BLaER1 (cell line): Measurements from ENCODE around the gene TMEM151A.
A peak's percentile ranks its signal among the peaks of the same experiment; 100 is the strongest.

Experiments
- H3K27ac ChIP-seq: shearing (Covaris generic); formaldehyde crosslinking; 2 replicates; pipeline ENCODE4 v1.8.1; 2022
- H3K27me3 ChIP-seq: shearing (Covaris generic); formaldehyde crosslinking; 2 replicates; pipeline ENCODE4 v1.8.1; 2022
- H3K36me3 ChIP-seq: shearing (Covaris generic); formaldehyde crosslinking; 2 replicates; pipeline ENCODE4 v1.8.1; 2022
- H3K4me1 ChIP-seq: shearing (Covaris generic); formaldehyde crosslinking; 2 replicates; pipeline ENCODE4 v1.8.1; 2022
- H3K4me2 ChIP-seq: shearing (Covaris generic); formaldehyde crosslinking; 2 replicates; pipeline ENCODE4 v1.8.1; 2022
- H3K4me3 ChIP-seq: shearing (Covaris generic); formaldehyde crosslinking; 2 replicates; pipeline ENCODE4 v1.8.1; 2022
- H3K9ac ChIP-seq: shearing (Covaris generic); formaldehyde crosslinking; 2 replicates; pipeline ENCODE4 v1.8.1; 2022
- H3K9me3 ChIP-seq: shearing (Covaris generic); formaldehyde crosslinking; 2 replicates; pipeline ENCODE4 v1.8.1; 2022
- H4K20me1 ChIP-seq: shearing (Covaris generic); formaldehyde crosslinking; 2 replicates; pipeline ENCODE4 v1.8.1; 2022
- Cebpa-rat ChIP-seq: shearing (Covaris generic); IDR thresholded peaks from 2 replicates; pipeline ENCODE4 v1.8.1; 2022

The TMEM151A gene

DNA sequence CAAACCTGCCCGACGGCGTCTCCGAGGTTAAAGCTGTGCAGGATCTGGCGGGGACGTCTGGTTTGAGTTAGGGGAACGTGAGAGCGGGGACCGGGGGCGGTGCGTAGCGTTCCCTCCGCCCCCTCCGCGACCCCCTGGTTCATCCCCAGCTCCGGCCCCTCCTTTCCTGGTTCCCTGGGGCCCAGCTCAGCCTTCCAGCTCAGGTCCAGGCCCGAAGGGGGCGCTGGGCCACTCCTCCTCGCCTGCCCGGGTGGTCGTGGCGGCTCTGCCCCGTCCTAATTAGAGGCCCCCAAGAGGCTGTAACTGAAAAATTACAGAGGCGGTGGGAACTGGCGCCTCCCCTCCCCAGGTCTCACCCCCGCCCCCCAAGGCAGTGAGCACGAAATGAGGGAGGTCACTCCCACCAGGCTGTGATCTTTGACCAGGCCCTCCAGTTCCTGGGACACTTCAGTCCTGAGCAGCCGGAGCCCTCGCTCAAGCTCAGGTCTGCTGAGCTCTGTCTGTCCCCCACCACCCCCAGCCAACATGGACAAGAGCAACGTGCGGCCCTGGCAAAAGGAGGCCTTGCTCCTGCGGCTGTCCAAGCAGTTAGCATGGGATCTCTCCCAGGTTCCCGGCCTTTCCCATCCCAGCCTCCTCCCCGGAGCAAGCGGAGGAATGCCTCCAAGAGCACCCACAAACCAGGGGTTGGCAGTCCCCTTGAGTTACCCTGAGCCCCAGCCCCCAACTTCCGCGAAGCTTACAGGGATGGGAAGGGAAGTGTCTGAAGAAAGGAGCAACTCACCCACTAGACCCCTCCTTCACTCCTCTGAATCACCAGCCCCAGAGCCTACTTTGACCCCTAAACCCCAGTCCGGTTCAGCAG, 21.9 kb downstream of the TMEM151A start:
- Histone ChIP-seq H3K9me3 (no peaks in the 10 kb centered on the region), H4K20me1 (peaks cover 24% of the 10 kb centered on the region), H3K9ac (peak overlapping the region; percentile 84), H3K4me3 (peak overlapping the region; percentile 73), H3K4me1 (peaks cover 62% of the 10 kb centered on the region), H3K27me3 (no peaks in the 10 kb centered on the region), H3K36me3 (no peaks in the 10 kb centered on the region), H3K4me2 (peak overlapping the region; percentile 98), H3K27ac (peak overlapping the region; percentile 91)
- TF ChIP-seq Cebpa-rat, result no peak

DNA sequence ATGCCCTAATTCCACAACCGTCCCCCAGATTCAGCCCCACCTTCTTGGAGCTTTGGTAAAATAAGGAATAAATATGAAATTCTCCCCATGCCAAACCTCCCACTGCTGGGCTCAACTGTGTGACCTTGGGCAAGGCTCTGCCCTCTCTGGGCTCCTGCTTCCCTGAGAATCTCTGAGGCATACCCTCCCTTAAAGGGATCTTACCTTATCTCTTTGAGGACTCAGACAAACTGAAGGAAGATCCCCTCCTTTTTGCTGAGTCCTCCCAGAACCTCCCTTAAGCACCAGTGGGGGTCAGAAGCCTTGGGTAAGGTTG, 22.4 kb downstream of the TMEM151A start:
- Histone ChIP-seq H3K36me3 (no peaks in the 10 kb centered on the region), H3K27ac (peak overlapping the region; percentile 91), H3K9me3 (no peaks in the 10 kb centered on the region), H3K4me3 (peak overlapping the region; percentile 73), H3K27me3 (no peaks in the 10 kb centered on the region), H3K9ac (peak overlapping the region; percentile 84), H4K20me1 (peaks cover 24% of the 10 kb centered on the region), H3K4me1 (peaks cover 68% of the 10 kb centered on the region), H3K4me2 (peak overlapping the region; percentile 98)
- no peak for TF ChIP-seq Cebpa-rat

DNA sequence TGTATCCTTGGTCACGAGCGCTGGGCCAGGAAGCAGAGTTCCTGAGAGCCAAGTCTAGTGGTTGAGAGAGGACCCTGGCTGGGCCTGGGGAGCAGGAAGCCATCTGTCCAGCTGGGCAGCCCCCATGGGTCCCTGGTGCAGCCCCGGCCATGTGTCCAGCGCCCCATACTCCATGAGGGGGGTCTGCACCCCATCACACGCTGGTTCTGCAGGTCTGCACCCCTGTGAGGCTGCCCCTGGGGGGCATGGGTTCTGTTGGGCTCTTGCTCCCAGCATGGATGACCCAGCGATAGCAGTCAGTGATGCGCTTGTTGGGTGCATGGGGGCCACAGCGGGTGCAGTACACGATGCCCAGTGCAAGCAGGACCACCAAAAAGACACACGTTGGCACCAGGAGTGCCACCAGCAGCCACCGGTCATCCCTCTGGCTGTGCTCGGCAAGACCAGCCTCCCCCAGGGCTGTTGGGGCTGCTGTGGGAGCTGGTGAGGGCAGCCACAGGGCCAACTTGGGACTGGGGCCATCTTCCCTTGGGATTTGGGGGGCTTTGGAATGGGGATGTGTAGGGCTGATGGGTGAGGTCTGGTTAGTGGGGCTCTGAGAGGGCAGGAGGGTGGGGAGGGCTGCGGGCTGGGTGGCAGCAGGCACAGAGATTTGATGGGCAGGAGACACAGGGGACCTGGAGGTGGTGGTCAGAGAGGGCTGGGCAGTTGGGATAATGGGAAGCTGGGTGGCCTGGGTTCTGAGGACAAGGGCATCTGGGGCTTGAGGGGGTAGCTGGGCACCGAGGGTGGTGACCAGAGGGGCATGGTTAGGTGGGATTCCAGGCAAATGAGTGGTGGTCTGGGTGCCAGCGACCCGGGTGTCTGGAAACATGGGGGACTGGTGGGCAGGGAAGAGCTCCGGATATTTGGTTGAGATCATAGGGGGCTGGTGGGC, 23.1 kb downstream of the TMEM151A start:
- no peak for TF ChIP-seq Cebpa-rat
- peaks cover 24% of the 10 kb centered on the region for H4K20me1 ChIP-seq
- peaks cover 67% of the 10 kb centered on the region for H3K4me1 ChIP-seq
- H3K27me3 ChIP-seq, result no peaks in the 10 kb centered on the region
- H3K9me3 ChIP-seq, result peaks cover 4% of the 10 kb centered on the region; the same call in 1 of the 2 replicates
- peak overlapping the region; percentile 84 for H3K9ac ChIP-seq
- H3K36me3 ChIP-seq, result no peaks in the 10 kb centered on the region
- H3K27ac ChIP-seq, result peak overlapping the region; percentile 91
- peak overlapping the region; percentile 98 for H3K4me2 ChIP-seq
- peak overlapping the region; percentile 73 for H3K4me3 ChIP-seq

DNA sequence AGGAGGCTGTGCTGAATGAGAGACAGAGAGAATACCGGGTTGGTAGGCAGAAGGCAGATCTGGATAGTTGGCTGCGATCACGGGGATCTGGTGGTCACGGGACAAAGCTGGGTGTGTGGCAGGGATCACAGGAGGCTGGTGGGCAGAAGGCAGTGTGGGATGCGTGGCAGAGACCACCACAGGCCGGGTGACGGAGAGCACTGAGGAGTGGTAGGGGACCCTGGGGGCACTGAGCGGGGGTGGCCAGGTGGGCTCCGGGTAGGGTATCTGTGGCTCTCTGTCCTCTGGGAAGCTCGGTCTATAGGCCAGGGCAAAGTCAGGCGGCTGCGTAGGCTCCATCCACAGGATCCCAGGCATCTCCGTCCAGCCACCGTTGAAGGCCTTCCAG, 23.8 kb downstream of the TMEM151A start:
- Histone ChIP-seq H3K27ac (peak overlapping the region; percentile 91), H3K4me2 (peak overlapping the region; percentile 98), H3K9ac (peak overlapping the region; percentile 84)

DNA sequence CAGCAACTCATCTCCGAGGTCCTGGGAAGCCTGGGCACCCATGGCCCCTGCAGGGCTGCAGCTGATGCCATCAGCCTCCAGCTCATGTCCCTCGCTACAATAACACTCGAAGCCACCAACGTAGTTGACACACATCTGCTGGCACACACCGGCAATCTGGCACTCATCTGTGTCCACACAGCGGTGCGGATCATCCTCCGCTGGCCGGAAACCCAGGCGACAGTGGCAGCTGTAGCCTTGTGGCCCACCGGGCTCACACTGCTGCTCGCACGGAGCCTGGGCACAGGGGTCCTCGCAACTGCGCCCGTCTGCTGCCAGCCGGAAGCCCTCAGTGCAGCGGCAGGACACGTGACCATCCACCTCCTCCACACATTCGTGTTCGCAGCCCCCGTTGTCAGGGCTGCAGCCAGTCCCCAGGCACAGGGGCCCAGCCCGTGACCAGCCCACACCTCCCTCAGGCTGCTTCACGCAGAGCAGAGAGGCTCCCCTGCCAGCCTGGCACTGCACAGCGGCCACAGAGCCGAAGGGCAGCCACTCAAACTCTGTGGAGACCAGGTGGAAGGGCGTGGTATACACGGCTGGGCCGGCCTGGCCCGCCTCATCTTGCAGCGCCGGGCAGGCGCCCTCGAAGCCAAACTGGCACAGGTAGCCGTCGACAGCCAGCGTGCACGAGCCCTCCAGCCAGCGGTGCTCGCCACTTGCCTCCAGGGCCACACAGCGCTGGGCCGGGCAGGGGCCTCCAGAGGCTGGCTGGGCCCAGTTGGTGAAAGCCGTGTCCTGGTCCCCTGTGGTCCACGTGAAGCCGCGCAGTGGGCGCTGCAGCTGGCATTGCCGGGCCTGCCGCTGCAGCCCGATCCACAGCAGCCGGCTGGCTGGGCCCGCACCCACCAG, 24.5 kb downstream of the TMEM151A start:
- H3K4me1 ChIP-seq, result peaks cover 56% of the 10 kb centered on the region
- no peaks in the 10 kb centered on the region for H3K27me3 ChIP-seq
- peaks cover 11% of the 10 kb centered on the region; the same call in 1 of the 2 replicates for H3K9me3 ChIP-seq
- H3K27ac ChIP-seq, result peak overlapping the region; percentile 91
- H3K9ac ChIP-seq, result peak overlapping the region; percentile 84
- H3K4me2 ChIP-seq, result peak overlapping the region; percentile 98
- H3K4me3 ChIP-seq, result peak overlapping the region; percentile 73
- peaks cover 24% of the 10 kb centered on the region for H4K20me1 ChIP-seq
- TF ChIP-seq Cebpa-rat, result no peak
- H3K36me3 ChIP-seq, result no peaks in the 10 kb centered on the region

More for the DNA sequence above, 23.8 kb downstream of the TMEM151A start:
- H3K4me3 ChIP-seq, result peak overlapping the region; percentile 73
- H3K9me3 ChIP-seq, result peaks cover 11% of the 10 kb centered on the region; the same call in 1 of the 2 replicates
- peaks cover 24% of the 10 kb centered on the region for H4K20me1 ChIP-seq
- no peaks in the 10 kb centered on the region for H3K27me3 ChIP-seq
- TF ChIP-seq Cebpa-rat, result no peak
- no peaks in the 10 kb centered on the region for H3K36me3 ChIP-seq
- H3K4me1 ChIP-seq, result peaks cover 63% of the 10 kb centered on the region

DNA sequence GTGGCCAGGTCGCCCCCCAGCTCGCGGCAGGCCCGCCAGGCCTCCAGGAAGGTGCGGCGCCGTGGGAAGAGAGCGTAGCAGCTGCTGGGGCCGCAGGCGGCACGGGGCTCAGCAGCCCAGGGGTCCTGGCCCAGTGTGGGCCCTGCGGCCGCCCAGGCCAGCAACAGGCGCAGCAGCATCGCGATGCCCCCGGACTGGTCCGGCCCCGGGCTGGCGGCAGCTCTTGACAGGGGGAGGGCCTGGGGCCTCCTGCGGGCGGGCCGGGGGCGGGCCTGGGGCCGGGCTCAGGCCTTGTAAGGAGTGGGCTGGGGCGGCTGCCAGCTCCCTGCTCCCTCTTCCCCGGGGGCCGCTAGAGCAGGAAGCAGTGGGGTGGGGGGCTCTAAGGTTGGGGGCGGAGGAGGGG, 25.2 kb downstream of the TMEM151A start, which contains the start of gene CD248:
CD248 (minus strand) TSS at position 196 of the 403 bp plus-strand sequence; CDS start at position 179, 17 bp downstream.
- peaks cover 24% of the 10 kb centered on the region for H4K20me1 ChIP-seq
- peak within 1 kb of the TSS; percentile 91 for H3K27ac ChIP-seq
- H3K27me3 ChIP-seq, result no peaks in the 10 kb centered on the region
- H3K9ac ChIP-seq, result peak within 1 kb of the TSS; percentile 84
- H3K36me3 ChIP-seq, result no peaks in the 10 kb centered on the region
- no peak for TF ChIP-seq Cebpa-rat
- H3K4me2 ChIP-seq, result peak within 1 kb of the TSS; percentile 98
- H3K4me1 ChIP-seq, result peaks cover 56% of the 10 kb centered on the region
- H3K9me3 ChIP-seq, result peaks cover 11% of the 10 kb centered on the region; the same call in 1 of the 2 replicates
- H3K4me3 ChIP-seq, result peak within 1 kb of the TSS; percentile 73

DNA sequence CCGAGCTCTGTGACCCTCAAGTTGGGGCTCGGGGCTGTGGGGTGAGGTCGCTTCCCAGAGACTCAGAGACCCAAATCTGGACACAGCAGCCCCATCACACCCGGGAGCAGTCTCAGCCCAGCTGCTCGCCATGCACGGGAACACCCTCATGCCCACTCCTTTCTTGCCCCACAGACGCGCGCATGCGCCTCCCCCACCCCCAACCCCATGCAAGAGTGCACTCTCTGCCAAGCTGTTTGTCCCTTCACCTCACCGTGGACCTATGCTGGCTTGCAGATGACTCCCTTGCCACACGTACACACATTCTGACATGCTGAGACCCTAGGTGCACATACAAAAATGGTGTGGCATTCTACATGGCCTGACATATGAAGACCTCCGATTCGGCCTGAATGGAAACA, 25.6 kb downstream of the TMEM151A start:
- Histone ChIP-seq H3K36me3 (no peaks in the 10 kb centered on the region), H3K4me3 (peak overlapping the region; percentile 73), H3K9me3 (peaks cover 11% of the 10 kb centered on the region; the same call in 1 of the 2 replicates), H3K4me2 (peak overlapping the region; percentile 98), H3K9ac (peak overlapping the region; percentile 84), H4K20me1 (peaks cover 24% of the 10 kb centered on the region), H3K27ac (peak overlapping the region; percentile 91), H3K4me1 (peaks cover 61% of the 10 kb centered on the region), H3K27me3 (no peaks in the 10 kb centered on the region)
- TF ChIP-seq Cebpa-rat, result no peak

DNA sequence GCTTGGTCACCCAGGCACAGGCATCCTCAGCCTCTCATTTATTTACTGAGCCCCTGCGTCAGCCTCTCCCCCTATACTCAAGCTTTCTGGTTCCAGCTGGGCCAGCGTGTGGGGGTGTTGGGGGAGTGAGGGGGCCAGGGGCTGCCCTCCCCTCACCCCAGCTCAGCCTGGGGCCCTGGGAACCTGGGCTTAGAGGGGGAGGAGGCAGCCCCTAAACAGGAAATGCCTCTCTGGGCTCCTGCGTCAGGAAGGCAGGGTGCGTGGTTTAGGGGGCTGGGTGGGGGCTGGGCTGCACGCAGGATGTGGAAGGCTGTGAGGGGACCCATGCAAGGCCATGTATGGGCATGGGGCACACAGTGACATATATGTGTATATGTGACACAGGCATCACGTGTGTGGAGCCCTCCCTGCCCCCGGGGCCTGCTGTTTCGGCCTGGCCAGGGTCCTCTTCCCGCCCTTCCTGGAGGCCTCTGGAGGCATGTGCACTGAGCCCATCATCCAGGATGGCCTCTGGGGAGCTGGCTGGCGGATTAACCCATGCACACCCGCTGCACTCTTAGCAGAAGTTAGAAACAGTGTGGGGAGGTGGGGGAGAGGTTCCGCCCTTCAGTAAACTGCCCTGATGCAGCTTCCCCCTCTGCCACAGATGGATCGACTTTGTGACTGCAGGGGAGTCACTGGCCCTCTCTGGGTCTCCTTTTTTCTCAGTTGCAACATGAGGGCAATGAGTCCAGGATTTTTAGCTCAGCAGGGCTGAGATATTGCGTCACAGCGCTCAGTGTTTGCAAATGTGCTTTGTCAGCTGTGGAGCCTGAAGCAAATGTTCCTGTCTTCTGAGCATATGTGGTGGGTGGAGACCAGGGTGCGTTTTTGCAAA, 26.3 kb downstream of the TMEM151A start:
- Histone ChIP-seq H3K9me3 (peaks cover 11% of the 10 kb centered on the region; the same call in 1 of the 2 replicates), H3K4me1 (peaks cover 67% of the 10 kb centered on the region), H3K4me2 (peak overlapping the region; percentile 98), H3K27ac (peak overlapping the region; percentile 91), H3K9ac (peak overlapping the region; percentile 84), H4K20me1 (peaks cover 24% of the 10 kb centered on the region), H3K27me3 (no peaks in the 10 kb centered on the region), H3K4me3 (peak overlapping the region; percentile 73), H3K36me3 (no peaks in the 10 kb centered on the region)
- TF ChIP-seq Cebpa-rat, result peak; percentile 98
